Stimulated activated CD8-positive, alpha-beta memory T cell treated with anti-CD3 and anti-CD28 coated beads, Interleukin-2, amount 100 ng/mL, for 48 hours (primary cell): ENCODE data around the gene CIC.

Experiments used
- DNase-seq, 2 donors: peaks; one replicate each; pipeline ENCODE4 v3.0.0-alpha.2; 2020; ENCODE audit warnings: low read depth in 2 of 2

Gene CIC

GRCh38 chr19:42277821-42278451, 8.9 kb downstream of the CIC start:
- DNase-seq = no peak

GRCh38 chr19:42278452-42279154, 9.6 kb downstream of the CIC start:
- no peak for DNase-seq

- no peak for DNase-seq
These were observed 10.3 kb downstream of the CIC start for GRCh38 chr19:42279155-42279901.

GRCh38 chr19:42279902-42280814, 11.1 kb downstream of the CIC start:
- peak; percentile 83 to 87 for DNase-seq

- no peak for DNase-seq
These were observed 11.7 kb downstream of the CIC start for GRCh38 chr19:42280815-42281145.

- no peak for DNase-seq
These were observed 12.2 kb downstream of the CIC start for GRCh38 chr19:42281146-42281826.

- DNase-seq = no peak
These were observed 13.0 kb downstream of the CIC start for GRCh38 chr19:42281827-42282762.

GRCh38 chr19:42282819-42283187, 13.8 kb downstream of the CIC start:
- no peak for DNase-seq

GRCh38 chr19:42283188-42284065, 14.4 kb downstream of the CIC start:
- DNase-seq = peak; percentile 92 to 98

GRCh38 chr19:42284066-42284501, 15.0 kb downstream of the CIC start:
- DNase-seq = peak; percentile 64 to 72

GRCh38 chr19:42284591-42285341, 15.7 kb downstream of the CIC start:
- DNase-seq = no peak

- DNase-seq = no peak
These were observed 16.5 kb downstream of the CIC start for GRCh38 chr19:42285541-42285941.

- DNase-seq = no peak
These were observed 16.9 kb downstream of the CIC start for GRCh38 chr19:42285988-42286348.

GRCh38 chr19:42286349-42287016, 17.4 kb downstream of the CIC start:
- DNase-seq = no peak

GRCh38 chr19:42287017-42287826, 18.2 kb downstream of the CIC start:
- no peak for DNase-seq

GRCh38 chr19:42287827-42288107, 18.7 kb downstream of the CIC start:
- DNase-seq = no peak

GRCh38 chr19:42288387-42288786, 19.3 kb downstream of the CIC start:
- DNase-seq = no peak
